ENCODE results near the gene USF2.

Gene USF2

DNA sequence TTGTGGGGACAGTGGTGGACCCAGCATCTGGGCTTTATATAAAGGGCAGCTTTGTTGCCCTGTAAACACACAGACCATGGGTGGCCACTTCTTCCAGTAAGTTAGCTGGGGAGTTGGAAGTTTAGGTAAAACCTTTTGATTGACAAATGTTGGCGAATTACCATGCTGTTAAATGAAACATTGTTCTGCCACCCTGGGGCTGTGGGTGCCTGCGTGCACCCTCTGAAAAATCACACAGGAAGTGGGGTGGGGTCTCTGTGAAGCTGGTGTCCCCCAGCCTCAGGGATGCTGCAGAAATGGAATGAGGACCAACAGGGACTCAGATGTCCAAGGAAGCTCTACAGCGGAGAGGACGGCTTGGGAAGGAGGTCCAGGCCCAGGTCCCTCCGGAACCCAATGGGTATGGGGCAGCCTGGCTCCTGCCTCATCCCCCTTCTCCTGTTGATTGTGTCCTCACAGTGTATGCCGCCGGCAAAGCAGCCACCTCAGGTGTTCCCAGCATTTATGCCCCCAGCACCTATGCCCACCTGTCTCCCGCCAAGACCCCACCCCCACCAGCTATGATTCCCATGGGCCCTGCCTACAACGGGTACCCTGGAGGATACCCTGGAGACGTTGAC, 2.8 kb upstream of the USF2 start:
- no peak for DNase-seq (ENCODE audit: low read depth, low spot score)

DNA sequence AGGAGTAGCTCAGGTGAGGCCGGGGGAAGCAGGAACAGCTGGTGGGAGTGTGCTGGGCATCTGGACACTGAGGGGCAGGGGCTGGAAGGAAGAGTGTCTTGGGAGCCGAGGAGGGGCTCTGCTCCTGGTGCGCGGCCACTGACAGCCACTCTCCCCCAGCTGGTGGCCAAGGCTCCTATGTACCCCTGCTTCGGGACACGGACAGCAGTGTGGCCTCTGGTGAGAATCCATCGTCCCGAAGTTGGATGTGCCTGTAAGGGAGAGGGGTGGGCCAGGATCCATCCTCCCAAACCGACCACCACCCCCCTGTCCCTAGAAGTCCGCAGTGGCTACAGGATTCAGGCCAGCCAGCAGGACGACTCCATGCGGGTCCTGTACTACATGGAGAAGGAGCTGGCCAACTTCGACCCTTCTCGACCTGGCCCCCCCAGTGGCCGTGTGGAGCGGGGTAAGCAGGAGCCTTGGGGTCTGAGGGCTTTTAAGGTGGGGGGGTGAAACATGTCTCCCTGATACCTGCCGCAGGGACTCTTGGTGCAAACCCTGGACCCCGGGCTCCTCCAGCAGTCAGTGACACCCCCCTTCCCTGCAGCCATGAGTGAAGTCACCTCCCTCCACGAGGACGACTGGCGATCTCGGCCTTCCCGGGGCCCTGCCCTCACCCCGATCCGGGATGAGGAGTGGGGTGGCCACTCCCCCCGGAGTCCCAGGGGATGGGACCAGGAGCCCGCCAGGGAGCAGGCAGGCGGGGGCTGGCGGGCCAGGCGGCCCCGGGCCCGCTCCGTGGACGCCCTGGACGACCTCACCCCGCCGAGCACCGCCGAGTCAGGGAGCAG, 2.0 kb upstream of the USF2 start:
- no peak for DNase-seq (ENCODE audit: low read depth, low spot score)

DNA sequence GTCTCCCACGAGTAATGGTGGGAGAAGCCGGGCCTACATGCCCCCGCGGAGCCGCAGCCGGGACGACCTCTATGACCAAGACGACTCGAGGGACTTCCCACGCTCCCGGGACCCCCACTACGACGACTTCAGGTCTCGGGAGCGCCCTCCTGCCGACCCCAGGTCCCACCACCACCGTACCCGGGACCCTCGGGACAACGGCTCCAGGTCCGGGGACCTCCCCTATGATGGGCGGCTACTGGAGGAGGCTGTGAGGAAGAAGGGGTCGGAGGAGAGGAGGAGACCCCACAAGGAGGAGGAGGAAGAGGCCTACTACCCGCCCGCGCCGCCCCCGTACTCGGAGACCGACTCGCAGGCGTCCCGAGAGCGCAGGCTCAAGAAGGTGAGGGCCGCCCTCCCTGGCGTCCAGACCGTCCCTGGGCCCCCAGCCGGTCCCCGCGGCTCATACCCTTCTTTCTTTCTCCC, 1.4 kb upstream of the USF2 start:
- no peak for DNase-seq (ENCODE audit: low read depth, low spot score)

DNA sequence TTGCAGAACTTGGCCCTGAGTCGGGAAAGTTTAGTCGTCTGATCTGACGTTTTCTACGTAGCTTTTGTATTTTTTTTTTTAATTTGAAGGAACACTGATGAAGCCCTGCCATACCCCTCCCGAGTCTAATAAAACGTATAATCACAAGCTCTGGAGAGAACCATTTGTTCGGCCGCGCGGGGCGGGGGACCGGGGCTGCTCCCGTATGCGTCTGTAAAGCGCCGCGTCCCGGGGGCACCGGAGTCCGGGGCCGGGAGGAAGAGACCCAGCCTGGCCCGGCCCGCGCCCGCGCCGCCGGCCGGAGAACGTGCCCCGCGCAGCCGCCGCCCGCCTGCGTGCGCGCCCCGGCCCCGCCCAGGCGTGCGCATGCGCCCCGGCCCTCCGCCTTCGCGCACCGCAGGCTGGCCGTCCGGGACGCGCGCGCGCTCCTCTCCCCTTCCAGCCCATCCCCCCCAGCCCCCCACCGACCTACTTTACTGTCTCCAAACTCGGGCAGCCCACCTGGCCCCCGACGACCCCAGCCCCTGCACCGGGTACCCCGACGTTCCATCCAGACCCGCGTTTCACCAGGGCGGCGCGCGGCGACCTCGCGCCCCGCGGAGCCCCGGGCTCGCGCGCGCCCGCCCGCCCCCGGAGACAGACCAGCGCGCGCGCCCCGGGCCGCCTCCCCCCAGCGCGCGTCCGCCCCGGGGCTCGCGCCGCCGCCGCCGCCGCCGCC, 785 bp upstream of the USF2 start:
- peak; percentile 27 for DNase-seq (ENCODE audit: low read depth, low spot score)

DNA sequence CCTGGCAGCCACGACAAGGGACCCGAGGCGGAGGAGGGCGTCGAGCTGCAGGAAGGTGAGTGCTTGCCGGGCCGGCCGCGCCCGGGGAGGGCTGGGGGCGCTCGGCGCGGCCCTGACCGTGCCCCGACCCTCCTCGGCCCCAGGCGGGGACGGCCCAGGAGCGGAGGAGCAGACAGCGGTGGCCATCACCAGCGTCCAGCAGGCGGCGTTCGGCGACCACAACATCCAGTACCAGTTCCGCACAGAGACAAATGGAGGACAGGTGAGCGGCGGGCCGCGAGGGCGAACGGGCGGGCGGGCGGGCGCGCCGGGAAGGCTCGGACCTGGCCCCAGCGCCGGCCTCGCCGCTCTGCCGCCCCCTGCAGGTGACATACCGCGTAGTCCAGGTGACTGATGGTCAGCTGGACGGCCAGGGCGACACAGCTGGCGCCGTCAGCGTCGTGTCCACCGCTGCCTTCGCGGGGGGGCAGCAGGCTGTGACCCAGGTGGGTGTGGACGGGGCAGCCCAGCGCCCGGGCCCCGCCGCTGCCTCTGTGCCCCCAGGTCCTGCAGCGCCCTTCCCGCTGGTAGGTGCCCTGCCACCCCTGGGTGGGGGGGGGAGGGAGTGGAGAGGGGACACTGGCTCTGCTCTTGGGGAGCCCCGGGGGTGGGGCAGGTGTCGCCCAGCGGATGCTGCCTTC, 816 bp downstream of the USF2 start:
- DNase-seq (ENCODE audit: low read depth, low spot score) = peak; percentile 35

DNA sequence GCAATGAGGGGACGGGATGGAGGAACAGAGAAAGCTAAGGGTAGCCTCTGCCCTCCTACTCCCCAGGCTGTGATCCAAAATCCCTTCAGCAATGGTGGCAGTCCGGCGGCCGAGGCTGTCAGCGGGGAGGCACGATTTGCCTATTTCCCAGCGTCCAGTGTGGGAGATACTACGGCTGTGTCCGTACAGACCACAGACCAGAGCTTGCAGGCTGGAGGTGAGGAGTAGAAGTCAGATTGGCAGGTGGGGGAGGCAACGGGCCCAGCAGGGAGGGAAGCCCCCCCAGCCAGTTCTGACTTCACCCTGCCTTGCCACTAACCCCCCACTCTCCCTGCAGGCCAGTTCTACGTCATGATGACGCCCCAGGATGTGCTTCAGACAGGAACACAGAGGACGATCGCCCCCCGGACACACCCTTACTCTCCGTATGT, 1.6 kb downstream of the USF2 start:
- DNase-seq (ENCODE audit: low read depth, low spot score) = no peak

DNA sequence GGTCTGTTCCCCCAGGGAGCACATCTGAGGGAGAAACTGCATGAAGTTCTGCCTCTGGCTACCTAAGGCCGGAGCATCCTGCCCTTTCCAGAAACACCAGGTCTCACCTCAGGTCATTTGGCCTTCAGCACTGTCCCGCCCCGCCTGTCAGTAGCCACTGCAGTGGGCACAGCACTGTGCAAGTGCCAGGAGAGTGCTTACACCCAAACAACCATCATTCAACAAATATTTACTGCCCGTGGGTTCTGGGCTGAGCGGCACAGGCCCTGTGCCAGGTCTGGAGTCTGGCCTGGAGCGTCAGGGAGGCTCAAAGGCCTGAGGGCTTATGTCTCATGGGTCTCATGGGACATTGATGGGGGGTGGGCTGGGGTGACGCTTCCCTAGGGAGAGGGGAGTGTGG, 2.8 kb downstream of the USF2 start:
- no peak for DNase-seq (ENCODE audit: low read depth, low spot score)

DNA sequence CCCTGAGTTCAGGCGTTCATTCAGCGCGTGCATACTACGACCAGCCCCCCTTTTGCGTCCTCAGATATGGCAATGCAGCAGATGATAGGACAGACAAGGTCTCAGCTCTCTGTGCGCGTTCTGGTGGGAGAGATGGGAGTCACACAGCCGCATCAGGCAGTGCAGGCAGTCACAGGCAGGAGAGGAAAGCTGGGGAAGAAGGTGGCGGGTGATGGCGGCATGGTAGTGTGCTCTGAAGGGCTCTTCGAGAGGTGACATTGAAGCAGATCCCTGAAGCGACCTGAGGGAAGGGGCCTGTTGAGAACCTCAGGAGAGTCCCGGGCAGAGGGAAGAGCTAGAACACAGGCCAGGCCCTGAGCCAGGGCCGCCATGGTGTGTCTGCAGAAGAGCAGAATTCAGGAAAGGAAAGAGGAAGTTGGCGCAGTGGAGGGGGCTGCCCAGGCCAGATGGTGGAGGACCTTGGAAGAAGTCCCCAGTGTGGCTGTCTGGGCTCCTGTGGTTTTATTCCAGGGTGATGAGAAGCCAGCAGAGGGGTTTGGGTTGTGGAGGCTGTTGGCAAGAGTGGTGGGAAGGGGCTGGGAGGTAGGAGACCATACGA, 3.5 kb downstream of the USF2 start:
- DNase-seq (ENCODE audit: low read depth, low spot score) = no peak

DNA sequence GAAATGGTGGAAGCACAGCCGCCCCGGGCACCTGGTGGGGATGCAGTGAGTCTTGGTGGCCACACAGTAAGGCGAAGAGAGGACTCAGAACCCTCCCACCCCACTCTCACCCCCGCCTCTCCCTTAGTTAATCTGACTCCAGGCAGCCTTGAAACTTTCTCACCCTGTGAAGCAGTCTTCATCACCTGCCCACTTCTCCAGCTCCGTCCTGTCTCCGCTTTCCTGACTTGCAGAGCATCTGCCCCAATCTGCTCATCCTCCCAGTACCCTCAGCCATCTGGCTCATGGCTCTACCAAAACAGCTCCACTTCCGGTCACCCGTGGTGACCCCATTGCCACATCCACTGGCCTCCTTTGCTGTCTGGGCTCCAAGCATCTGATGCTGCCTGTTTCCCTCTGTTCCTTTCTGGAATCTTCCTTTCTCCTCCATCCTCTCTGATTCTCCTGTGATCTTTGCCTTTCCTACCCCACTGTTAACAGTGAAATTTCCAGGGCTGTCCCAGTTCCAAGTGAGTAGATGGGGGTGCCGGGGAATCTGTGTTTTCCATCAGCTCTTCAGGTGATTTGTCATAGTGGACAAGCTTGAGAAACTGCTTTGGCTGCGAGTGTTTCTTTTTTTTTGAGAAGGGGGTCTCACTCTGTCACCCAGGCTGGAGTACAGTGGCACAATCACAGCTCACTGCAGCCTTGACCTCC, 4.3 kb downstream of the USF2 start:
- no peak for DNase-seq (ENCODE audit: low read depth, low spot score)

DNA sequence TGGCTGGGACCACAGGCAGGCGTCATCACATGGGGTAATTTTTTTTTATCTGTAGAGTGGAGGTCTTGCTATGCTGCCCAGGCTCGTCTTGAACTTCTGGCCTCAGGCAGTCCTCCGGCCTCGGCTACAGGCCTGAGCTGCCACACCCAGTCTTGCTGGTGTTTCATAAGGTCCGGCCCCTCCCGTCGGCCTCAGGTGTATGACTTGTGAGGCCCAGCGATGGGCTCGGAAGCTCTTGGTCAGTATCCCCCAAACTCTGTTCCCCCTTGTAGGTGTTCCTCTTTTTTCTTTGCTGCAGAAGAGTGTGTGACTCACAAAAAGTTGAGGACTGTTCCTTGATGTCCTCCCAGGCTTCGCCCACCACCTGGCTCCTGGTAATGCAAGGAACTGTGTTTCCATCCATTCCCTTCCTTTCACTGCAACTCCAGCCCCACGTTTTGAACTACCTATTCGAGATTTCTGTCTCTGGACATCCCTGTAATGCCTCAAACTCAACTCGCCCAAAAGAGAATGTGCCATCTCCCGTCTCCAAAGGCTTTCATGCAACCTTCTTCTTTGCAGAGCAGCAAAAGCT, 5.0 kb downstream of the USF2 start:
- DNase-seq (ENCODE audit: low read depth, low spot score) = no peak

DNA sequence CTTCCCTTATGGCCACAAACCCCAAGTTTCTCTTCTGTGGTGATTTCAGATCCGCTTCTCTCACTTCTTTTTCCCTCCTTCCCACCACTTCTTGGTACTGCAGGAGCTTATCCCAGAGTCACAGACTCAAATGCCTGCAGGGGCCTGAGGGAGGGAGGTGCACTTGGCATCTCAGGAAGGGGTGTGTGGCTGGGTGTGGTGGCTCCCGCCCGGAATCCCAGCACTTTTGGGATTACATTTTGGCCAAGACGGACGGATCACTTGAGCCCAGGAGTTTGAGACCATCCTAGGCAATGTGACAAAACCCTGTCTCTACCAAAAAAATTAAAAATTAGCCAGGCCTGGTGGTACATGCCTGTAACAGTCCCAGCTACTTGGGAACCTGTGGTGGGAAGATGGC, 5.6 kb downstream of the USF2 start:
- no peak for DNase-seq (ENCODE audit: low read depth, low spot score)

DNA sequence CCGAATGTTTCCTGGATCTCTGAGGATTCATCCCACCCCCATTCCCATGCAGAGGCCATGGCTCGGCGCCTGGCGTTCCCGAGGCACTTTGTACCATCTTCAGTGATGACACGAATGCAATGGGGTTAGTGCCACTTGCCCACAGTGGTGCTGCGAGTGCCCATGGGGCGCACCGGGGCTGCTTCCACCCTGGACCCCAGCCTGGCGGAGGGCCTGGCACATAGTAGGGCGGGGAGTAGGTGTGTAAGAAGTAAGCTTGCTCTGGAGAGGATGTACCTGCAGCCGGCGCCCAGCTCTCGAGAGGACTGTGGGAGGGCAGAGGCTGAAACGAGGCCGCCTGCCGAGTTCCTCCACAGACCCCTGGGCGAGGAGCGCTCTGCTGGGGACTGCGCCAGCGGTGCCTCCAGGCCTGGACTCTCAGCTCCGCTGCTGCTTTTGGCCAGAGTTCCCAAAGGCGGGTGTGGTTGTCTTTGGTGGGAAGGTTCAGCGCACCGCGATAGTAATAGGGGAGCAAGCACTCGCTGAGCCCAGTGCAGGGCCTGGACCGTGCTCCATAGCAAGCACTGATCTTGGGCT, 8.0 kb downstream of the USF2 start:
- DNase-seq (ENCODE audit: low read depth, low spot score) = no peak

DNA sequence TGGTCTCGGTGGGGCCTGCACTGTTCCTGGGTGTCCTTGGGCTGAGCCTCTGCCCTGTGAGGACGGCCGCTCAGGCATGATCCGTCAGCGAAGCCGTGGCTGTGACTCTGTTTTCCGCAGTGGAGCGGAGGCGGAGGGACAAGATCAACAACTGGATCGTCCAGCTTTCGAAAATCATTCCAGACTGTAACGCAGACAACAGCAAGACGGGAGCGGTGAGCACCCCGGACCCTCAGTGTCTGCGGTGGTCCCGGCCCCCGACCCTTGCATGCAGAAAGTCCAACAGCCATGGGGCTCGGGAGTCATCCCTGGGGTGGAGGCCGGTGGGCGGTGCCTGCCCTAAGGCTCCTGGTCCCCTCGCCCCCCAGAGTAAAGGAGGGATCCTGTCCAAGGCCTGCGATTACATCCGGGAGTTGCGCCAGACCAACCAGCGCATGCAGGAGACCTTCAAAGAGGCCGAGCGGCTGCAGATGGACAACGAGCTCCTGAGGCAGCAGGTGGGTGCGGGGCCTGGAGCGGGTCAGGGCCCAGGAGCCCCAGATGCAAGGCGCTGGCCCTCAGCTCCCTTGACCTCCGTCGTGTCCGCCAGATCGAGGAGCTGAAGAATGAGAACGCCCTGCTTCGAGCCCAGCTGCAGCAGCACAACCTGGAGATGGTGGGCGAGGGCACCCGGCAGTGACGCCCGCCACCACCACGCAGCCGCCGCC, 10.0 kb downstream of the USF2 start:
- DNase-seq (ENCODE audit: low read depth, low spot score) = no peak

DNA sequence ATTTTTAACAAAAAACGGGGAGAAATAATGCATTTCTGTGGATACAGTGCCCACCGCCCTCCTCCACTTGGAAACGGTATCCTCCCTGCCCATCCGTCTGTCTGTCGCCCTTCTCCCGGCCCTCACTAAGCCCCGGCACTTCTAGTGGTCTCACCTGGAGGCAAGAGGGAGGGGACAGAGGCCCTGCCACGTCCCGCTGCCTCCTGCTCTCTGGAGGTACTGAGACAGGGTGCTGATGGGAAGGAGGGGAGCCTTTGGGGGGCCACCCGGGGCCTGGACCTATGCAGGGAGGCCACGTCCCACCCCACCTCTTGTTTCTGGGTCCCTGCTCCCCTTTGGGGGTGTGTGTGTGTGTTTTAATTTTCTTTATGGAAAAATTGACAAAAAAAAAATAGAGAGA, 10.6 kb downstream of the USF2 start:
- DNase-seq (ENCODE audit: low read depth, low spot score) = no peak

DNA sequence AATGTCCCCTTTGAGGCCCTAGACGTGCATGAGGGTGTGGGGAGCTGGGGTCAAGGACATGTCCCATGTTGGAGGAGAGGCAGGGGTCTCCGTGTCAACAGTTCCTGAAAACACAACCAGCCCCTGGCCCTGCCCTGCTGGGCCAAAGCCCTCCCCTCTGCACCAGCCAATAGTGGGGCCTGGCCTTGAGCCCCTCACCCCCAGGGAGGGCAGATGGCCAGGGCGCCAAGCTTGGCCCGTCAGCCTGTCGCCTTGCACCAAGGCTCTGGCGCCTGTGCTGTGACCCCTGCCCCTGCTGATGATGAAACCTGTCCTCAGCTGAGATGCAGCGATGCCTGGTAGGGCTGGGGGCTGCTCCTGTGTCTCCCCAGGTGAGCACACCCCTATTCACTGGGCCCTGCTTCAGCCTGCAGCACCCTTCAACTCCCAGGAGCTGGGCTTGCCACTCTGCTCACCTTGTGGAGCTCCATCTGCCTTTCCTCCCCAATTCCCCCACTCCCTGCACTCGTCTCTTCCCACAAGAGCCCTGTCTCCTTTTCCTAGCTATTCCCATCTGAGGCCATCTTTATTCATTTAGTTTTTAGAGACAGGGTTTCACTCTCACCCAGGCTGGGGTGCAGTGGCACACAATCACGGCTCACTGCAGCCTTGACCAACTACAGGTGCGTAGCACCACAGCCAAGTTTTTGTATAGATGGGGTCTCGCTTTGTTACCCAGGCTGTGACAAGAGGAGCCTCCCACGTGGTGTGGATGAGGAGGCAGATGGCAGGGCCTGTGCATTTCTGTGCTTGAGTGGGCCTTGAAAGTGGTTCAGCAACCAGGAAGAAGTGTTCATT, 11.4 kb downstream of the USF2 start:
- no peak for DNase-seq (ENCODE audit: low read depth, low spot score)

DNA sequence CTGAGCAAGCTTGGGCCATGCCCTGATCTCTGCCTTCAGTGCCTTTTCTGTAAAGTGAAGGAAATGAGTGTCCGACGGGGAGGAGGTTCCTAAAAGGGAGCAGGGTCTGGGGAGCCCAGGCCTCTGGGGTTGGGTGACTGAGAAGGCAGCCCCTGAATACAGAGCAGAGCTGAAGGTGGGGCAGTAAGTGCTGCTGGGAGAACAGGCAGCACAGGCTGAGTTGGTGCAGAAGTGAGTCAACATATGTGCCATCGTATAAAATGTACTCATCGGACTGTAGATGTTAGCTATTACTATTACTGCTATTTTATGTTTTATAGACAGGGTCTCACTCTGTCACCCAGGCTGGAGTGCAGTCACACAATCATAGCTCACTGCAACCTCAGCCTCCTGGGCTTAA, 12.5 kb downstream of the USF2 start:
- no peak for DNase-seq (ENCODE audit: low read depth, low spot score)

DNA sequence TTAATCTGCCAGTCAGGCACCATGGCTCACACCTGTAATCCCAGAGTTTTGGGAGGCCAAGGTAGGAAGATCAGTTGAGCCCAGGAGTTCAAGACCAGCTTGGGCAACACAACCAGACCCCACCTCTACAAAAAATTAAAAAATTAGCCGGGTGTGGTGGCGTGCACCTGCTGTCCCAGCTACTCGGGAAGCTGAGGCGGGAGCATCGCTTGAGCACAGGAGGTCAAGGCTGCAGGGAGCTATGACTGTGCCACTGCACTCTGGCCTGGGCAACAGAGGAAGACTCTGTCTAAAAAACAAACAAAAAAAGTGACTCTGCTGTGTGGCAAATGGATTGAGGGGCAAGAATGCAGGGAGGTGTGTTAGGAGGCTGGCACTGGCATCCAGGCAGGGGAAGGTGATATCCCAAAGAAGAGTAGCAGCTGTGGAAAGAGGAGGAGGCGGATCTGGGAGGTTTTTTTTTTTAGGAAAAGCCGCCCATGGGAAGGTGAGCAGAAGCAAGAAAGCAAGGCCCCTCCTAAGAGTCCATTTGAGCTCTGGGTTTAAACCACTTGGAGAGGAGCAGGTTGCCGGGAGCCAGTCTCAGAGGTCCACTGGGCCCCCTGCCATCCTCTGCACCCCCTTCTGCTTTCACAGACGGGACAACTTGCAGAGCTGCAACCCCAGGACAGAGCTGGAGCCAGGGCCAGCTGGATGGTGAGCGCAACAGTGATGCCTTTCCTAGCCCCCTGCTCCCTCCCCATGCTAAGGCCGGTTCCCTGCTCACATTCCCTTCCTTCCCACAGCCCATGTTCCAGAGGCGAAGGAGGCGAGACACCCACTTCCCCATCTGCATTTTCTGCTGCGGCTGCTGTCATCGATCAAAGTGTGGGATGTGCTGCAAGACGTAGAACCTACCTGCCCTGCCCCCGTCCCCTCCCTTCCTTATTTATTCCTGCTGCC, 15.7 kb downstream of the USF2 start:
- DNase-seq (ENCODE audit: low read depth, low spot score) = no peak

DNA sequence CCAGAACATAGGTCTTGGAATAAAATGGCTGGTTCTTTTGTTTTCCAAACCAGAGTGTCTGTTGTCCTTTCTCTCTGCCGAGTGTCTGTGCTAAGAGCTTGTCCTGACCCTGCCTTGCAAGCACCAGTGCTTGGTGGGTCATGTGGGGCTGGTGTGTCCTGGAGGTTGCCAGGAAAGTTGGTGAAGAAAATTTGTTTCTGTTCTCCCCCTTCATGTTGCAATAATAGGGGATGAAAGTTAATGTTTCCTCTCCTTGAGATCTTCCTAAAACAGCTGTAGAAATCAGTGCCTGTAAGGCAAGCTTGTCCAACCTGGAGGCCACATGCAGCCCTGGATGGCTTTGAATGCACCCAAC, 16.3 kb downstream of the USF2 start:
- no peak for DNase-seq (ENCODE audit: low read depth, low spot score)
